Measurements from ENCODE around the gene PACSIN2. TPM values are rescaled to one million over a fixed set of nuclear protein-coding genes. Genes with fewer than 3 reads are reported as not detected.

The PACSIN2 gene
- total RNA-seq, 1 experiment from 2014 or later, result 60.2 TPM

DNA sequence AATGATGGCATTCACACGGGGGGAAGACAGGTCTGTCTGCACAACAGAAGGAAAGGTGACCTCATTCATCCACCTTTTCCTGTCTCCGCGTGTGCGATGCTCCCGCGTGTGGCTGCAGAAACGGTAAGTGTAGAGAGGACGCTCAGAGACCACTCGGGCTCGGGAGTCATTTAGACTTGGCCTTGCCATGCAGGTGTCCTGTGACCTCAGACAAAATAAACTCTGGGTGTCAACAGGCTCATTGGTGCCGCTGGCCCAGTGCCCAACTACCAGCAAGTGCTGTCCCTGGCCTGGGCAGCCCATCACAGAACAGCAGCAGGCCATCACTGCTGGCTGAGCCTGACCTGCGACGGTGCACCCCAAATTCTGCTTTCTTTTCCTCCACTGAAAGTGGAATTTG, 109.7 kb downstream of the PACSIN2 start:
- no peak overlapping the region for H3K27ac ChIP-seq (ENCODE audit: low read length)
- no peaks in the 10 kb centered on the region for H3K4me1 ChIP-seq (ENCODE audit: control insufficient read depth, insufficient read depth, low read length)
- ChIA-PET CTCF (no interaction called here), POLR2A (no interaction called here)
- TF ChIP-seq SIN3A (IDR thresholded peaks at IDR 0.05; ENCODE audit: borderline replicate concordance, insufficient read depth, low read depth, low read length) (no peak), TCF7L2 (IDR thresholded peaks at IDR 0.05; ENCODE audit: low read depth, low read length) (no peak), POLR2AphosphoS5 (IDR thresholded peaks at IDR 0.05; ENCODE audit: low read depth, low read length) (no peak)
- TF ChIP-seq, protein P1, sequence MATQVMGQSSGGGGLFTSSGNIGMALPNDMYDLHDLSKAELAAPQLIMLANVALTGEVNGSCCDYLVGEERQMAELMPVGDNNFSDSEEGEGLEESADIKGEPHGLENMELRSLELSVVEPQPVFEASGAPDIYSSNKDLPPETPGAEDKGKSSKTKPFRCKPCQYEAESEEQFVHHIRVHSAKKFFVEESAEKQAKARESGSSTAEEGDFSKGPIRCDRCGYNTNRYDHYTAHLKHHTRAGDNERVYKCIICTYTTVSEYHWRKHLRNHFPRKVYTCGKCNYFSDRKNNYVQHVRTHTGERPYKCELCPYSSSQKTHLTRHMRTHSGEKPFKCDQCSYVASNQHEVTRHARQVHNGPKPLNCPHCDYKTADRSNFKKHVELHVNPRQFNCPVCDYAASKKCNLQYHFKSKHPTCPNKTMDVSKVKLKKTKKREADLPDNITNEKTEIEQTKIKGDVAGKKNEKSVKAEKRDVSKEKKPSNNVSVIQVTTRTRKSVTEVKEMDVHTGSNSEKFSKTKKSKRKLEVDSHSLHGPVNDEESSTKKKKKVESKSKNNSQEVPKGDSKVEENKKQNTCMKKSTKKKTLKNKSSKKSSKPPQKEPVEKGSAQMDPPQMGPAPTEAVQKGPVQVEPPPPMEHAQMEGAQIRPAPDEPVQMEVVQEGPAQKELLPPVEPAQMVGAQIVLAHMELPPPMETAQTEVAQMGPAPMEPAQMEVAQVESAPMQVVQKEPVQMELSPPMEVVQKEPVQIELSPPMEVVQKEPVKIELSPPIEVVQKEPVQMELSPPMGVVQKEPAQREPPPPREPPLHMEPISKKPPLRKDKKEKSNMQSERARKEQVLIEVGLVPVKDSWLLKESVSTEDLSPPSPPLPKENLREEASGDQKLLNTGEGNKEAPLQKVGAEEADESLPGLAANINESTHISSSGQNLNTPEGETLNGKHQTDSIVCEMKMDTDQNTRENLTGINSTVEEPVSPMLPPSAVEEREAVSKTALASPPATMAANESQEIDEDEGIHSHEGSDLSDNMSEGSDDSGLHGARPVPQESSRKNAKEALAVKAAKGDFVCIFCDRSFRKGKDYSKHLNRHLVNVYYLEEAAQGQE (IDR thresholded peaks at IDR 0.05; ENCODE audit: insufficient read depth in 1 of 2, low read depth in 2 of 2, low read length in 1 of 2), result no peak
- TF ChIP-seq, protein P2, sequence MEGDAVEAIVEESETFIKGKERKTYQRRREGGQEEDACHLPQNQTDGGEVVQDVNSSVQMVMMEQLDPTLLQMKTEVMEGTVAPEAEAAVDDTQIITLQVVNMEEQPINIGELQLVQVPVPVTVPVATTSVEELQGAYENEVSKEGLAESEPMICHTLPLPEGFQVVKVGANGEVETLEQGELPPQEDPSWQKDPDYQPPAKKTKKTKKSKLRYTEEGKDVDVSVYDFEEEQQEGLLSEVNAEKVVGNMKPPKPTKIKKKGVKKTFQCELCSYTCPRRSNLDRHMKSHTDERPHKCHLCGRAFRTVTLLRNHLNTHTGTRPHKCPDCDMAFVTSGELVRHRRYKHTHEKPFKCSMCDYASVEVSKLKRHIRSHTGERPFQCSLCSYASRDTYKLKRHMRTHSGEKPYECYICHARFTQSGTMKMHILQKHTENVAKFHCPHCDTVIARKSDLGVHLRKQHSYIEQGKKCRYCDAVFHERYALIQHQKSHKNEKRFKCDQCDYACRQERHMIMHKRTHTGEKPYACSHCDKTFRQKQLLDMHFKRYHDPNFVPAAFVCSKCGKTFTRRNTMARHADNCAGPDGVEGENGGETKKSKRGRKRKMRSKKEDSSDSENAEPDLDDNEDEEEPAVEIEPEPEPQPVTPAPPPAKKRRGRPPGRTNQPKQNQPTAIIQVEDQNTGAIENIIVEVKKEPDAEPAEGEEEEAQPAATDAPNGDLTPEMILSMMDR (IDR thresholded peaks at IDR 0.05), result no peak
- ATAC-seq, result no peak
- in situ Hi-C loops (cut with HindIII; ENCODE audit: low pct_unique_long_range_greater_than_20kb, low sequenced_read_pairs), result no loop called here
- intact Hi-C loops (cut with micrococcal nuclease; ENCODE audit: unreplicated experiment), result no loop called here
- DNase-seq (ENCODE audit: low read depth, low spot score), result no peak
- H3K9me3 ChIP-seq (ENCODE audit: control insufficient read depth, insufficient read depth, low read depth, low read length), result no peaks in the 10 kb centered on the region
- no peaks in the 10 kb centered on the region for H3K27me3 ChIP-seq (ENCODE audit: control insufficient read depth, insufficient read depth, low read length)
- no TSS peak for BruUV-seq (replicated peaks)
- no peaks in the 10 kb centered on the region for H3K36me3 ChIP-seq (ENCODE audit: control insufficient read depth, insufficient read depth, low read length)
- H3K4me3 ChIP-seq (ENCODE audit: low read depth in 2 of 2, low read length in 2 of 2), result no peak overlapping the region

DNA sequence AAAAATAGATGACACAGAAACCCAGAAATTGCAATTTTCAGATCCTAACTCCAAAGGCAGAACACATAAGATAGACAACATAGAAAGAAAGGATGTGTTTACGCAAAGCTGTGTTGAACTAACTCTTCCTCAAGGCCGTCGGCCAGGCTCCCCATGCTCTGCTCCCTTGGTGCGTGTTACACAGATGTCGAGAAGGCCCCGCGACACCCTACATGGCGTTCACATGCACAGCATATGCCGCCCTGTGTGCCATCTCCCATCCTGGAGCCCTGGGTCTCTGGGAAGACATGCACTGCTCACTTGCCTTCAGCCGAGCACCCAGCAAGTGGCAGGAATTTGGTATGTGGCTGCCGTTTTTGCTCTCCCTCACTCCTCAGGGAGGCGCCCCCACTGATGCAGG, 110.9 kb downstream of the PACSIN2 start:
- CTCF ChIA-PET, result no interaction called here
- intact Hi-C loops (cut with micrococcal nuclease; ENCODE audit: unreplicated experiment) (no loop called here), in situ Hi-C loops (cut with HindIII; ENCODE audit: low pct_unique_long_range_greater_than_20kb, low sequenced_read_pairs) (no loop called here)
- H3K4me3 ChIP-seq (ENCODE audit: low read depth in 2 of 2, low read length in 2 of 2), result no peak overlapping the region
- H3K4me1 ChIP-seq (ENCODE audit: control insufficient read depth, insufficient read depth, low read length), result no peaks in the 10 kb centered on the region
- POLR2A ChIA-PET, result no interaction called here
- no peaks in the 10 kb centered on the region for H3K36me3 ChIP-seq (ENCODE audit: control insufficient read depth, insufficient read depth, low read length)
- no peak for DNase-seq (ENCODE audit: low read depth, low spot score)
- ATAC-seq, result no peak
- H3K9me3 ChIP-seq (ENCODE audit: control insufficient read depth, insufficient read depth, low read depth, low read length), result no peaks in the 10 kb centered on the region
- H3K27ac ChIP-seq (ENCODE audit: low read length), result no peak overlapping the region
- no TSS peak for BruUV-seq (replicated peaks)
- no peaks in the 10 kb centered on the region for H3K27me3 ChIP-seq (ENCODE audit: control insufficient read depth, insufficient read depth, low read length)
- TF ChIP-seq, protein P1 (IDR thresholded peaks at IDR 0.05; ENCODE audit: insufficient read depth in 1 of 2, low read depth in 2 of 2, low read length in 1 of 2), result no peak
- no peak for TF ChIP-seq POLR2AphosphoS5 (IDR thresholded peaks at IDR 0.05; ENCODE audit: low read depth, low read length)
- TF ChIP-seq, protein P2 (IDR thresholded peaks at IDR 0.05), result no peak
